ENCODE results near the gene TARDBP. TPM values are rescaled to one million over a fixed set of nuclear protein-coding genes. Genes with fewer than 3 reads are reported as not detected.
A peak's percentile ranks its signal among the peaks of the same experiment; 100 is the strongest.

TARDBP gene
- total RNA-seq (100 to 1,000 TPM in 6 of 10 donors, 10 to 100 TPM in 4; 77.4 to 138 (median 108) TPM), polyA plus RNA-seq (10 to 100 TPM; 66.0 to 96.9 TPM)
- long read RNA-seq, donor 1, full-length matches to known transcripts, result 126 of 136 reads
- long read RNA-seq, donor 1, partial matches to known transcripts, result 6 of 136 reads
- long read RNA-seq, donor 1, other reads (novel, unspliced or antisense), result 4 of 136 reads
- long read RNA-seq, donor 2, full-length matches to known transcripts, result 95 of 106 reads
- long read RNA-seq, donor 2, partial matches to known transcripts, result 8 of 106 reads
- long read RNA-seq, donor 2, other reads (novel, unspliced or antisense), result 3 of 106 reads
- long read RNA-seq, donor 3, full-length matches to known transcripts, result 296 of 345 reads
- long read RNA-seq, donor 3, partial matches to known transcripts, result 31 of 345 reads
- long read RNA-seq, donor 3, other reads (novel, unspliced or antisense), result 18 of 345 reads

DNA sequence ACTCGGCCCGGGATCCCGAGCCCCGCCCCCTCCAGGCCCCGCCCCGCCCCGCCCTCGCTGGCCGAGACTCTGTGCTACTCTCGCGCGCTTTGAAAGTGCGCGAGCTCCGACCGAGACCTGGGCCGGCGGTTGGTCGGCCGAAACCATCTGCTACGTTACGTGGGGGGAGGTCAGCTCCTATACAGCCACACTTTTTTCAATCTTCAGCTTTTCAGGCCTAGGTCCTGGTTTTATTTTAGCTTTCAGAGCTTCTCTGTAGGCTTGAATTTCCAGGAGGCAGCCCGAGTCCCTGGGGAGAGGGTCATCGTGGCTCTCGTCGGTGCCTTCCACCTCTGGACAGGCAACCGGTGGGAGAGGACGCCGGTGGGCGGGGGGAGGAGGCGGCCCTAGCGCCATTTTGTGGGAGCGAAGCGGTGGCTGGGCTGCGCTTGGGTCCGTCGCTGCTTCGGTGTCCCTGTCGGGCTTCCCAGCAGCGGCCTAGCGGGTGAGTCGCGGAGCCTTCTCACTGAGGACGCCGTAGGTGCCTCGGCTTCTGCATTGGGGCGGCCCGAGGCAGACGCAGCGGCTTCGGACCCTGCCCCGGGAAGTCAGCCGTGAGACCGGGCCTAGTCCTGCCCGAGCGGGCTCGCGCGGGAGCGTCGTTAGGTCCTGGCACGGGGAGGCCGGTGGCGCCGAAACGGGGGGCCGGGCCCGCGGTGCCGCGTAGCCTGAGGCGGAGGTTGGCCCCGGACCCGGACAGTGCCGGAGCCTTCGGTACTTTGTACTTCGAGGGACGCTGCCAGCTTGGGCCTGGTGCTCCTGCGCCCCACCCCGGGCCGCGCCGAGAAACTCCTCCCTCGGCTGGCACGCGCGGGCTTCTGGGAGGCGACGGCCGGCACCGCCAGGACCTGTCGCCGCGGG, at the start of gene TARDBP:
TARDBP (plus strand) TSS at position 395 of the 900 bp plus-strand sequence. CDS start 1,074 bp downstream, outside the sequence.
- peak; percentile 96 to 99 (median 98) for ATAC-seq
- peak within 1 kb of the TSS; percentile 75 to 100 (median 88) for H3K4me3 ChIP-seq
- H3K4me1 ChIP-seq, result peaks cover 4 to 49% (median 35%) of the 10 kb centered on the region in 9 donors
- H3K27ac ChIP-seq, result peak within 1 kb of the TSS; percentile 81 to 98 (median 94)
- TF ChIP-seq, protein P1, sequence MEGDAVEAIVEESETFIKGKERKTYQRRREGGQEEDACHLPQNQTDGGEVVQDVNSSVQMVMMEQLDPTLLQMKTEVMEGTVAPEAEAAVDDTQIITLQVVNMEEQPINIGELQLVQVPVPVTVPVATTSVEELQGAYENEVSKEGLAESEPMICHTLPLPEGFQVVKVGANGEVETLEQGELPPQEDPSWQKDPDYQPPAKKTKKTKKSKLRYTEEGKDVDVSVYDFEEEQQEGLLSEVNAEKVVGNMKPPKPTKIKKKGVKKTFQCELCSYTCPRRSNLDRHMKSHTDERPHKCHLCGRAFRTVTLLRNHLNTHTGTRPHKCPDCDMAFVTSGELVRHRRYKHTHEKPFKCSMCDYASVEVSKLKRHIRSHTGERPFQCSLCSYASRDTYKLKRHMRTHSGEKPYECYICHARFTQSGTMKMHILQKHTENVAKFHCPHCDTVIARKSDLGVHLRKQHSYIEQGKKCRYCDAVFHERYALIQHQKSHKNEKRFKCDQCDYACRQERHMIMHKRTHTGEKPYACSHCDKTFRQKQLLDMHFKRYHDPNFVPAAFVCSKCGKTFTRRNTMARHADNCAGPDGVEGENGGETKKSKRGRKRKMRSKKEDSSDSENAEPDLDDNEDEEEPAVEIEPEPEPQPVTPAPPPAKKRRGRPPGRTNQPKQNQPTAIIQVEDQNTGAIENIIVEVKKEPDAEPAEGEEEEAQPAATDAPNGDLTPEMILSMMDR (IDR thresholded peaks at IDR 0.05), result no peak
- intact Hi-C loops (cut with DNase I), result loop anchor here in 1 of 10 donors (10.0 kb wide), 1 partner anchor 82 kb away; the partner anchor contains the start of gene EXOSC10
- peak; percentile 90 to 91 for DNase-seq
- no peaks in the 10 kb centered on the region for H3K27me3 ChIP-seq
- H3K9me3 ChIP-seq, result no peaks in the 10 kb centered on the region
- 0 to 1% methylated on average over 94 of the region's 94 CpGs for WGBS, 2 donors
- peaks cover 0 to 41% (median 35%) of the 10 kb centered on the region in 9 donors for H3K36me3 ChIP-seq

DNA sequence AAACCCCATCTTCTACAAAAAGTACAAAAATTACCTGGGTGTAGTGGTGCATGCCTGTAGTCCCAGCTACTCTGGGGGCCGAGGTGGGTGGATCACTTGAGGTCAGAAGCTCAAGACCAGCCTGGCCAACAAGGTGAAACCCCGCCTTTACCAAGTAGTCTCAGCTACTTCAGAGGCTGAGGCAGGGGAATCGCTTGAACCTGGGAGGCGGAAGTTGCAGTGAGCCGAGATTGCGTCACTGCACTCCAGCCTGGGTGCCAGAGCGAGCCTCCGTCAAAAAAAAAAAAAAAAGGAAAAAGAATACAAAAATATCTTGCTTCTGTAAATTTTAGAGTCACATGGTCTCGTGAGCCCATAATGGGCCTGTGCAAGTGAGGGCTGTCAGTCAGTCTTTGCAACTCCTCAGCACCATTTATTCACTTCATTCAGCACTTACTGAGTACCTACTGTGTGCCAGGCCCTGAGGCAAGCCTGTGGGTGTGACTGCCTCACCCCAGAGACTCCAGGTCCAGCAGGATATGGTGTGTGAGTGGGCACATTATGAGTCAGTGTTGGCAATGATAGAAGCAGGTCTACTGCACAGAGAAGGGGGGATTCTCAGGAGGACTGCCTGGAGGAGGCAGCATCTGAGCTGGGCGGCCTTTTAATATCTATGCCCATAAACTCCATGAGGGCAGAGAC, 46.8 kb upstream of the TARDBP start:
- peak in 7 of 8 donors; percentile 11 to 60 (median 22) for ATAC-seq
- Histone ChIP-seq H3K9me3 (no peaks in the 10 kb centered on the region), H3K36me3 (no peaks in the 10 kb centered on the region), H3K4me3 (peak overlapping the region in 1 of 10 donors; percentile 5), H3K27ac (peak overlapping the region in 3 of 10 donors; percentile 22 to 62 (median 44)), H3K27me3 (peaks cover 0 to 26% (median 9%) of the 10 kb centered on the region in 7 donors), H3K4me1 (peaks cover 0 to 47% (median 12%) of the 10 kb centered on the region in 9 donors)
- no peak for DNase-seq
- WGBS, 2 donors, result 51% methylated on average over 10 of the region's 10 CpGs
- intact Hi-C loops (cut with DNase I), result loop anchor here in 1 of 10 donors (10.0 kb wide), 1 partner anchor 271 kb away; no protein-coding TSS in a partner anchor
- TF ChIP-seq, protein P1 (IDR thresholded peaks at IDR 0.05), result no peak

DNA sequence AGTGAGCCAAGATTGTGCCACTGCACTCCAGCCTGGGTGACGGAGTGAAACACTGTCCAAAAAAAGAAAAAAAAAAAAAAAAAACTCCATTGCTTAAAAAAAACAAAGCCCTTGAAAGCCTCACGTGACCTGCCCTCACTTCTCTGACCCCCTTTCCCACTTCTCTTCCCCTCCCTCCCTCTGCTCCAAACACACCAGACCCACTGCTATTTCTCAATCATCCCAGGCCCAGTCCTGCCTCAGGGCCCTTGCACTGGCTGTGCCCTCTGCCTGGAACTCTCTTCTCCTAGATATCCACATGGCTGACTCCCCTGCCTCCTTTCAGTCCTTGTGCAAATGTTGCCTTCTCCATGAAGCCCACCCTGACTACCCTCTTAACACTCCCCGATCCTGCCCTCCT, 45.4 kb upstream of the TARDBP start:
- Histone ChIP-seq H3K36me3 (no peaks in the 10 kb centered on the region), H3K4me1 (peaks cover 0 to 40% (median 7%) of the 10 kb centered on the region in 9 donors), H3K4me3 (no peak overlapping the region), H3K9me3 (no peaks in the 10 kb centered on the region), H3K27ac (peak overlapping the region in 1 of 10 donors; percentile 28), H3K27me3 (peaks cover 0 to 18% (median 0%) of the 10 kb centered on the region in 7 donors)
- TF ChIP-seq, protein P1 (IDR thresholded peaks at IDR 0.05), result no peak
- DNase-seq (no peak), ATAC-seq (no peak)
- WGBS, 2 donors, result 76 to 85% methylated on average over 3 of the region's 3 CpGs
- intact Hi-C loops (cut with DNase I), result loop anchor here in 1 of 10 donors (10.0 kb wide), 1 partner anchor 272 kb away; no protein-coding TSS in a partner anchor
